Ovary (tissue), 9 donors: Measurements from ENCODE around the gene SLMAP. TPM values are rescaled to one million over a fixed set of nuclear protein-coding genes. Genes with fewer than 3 reads are reported as not detected.
"Not testable (repeated sequence)": the region's sequence is repeated elsewhere in the genome, so short reads cannot be mapped to it uniquely, and the experiment has no call there.

Source experiments
- DNase-seq, 5 donors: peaks; one replicate each; pipeline ENCODE4 v3.0.0-alpha.2; 2019 to 2020
- H3K27ac ChIP-seq, 2 donors: fragments of 200-600 bp; one replicate each; pipeline versions ENCODE4 v1.5.1 to v1.8.0; 2019 to 2022
- H3K27me3 ChIP-seq: fragments of 200-600 bp; one replicate; pipeline ENCODE4 v1.8.0; 2022
- H3K36me3 ChIP-seq: fragments of 200-600 bp; sonication (generic); one replicate; pipeline ENCODE4 v1.5.1; 2019
- H3K4me1 ChIP-seq: one replicate; pipeline ENCODE4 v1.8.1; 2013; ENCODE audit warnings: mild to moderate bottlenecking, moderate library complexity; ENCODE audit not compliant: insufficient read depth
- H3K4me3 ChIP-seq: fragments of 200-600 bp; sonication (generic); one replicate; pipeline ENCODE4 v1.5.1; 2017
- H3K9me3 ChIP-seq, 2 donors: fragments of 200-600 bp in 1 of 2; sonication (generic) in 1 of 2; one replicate each; pipeline versions ENCODE4 v1.5.1 to v1.8.1; 2013 to 2019; ENCODE audit warnings: mild to moderate bottlenecking in 1 of 2, moderate library complexity in 1 of 2
- CTCF ChIP-seq, 3 donors: fragments of 450-650 bp in 2 of 3; fragments of 200-600 bp in 1 of 3; IDR thresholded peaks; one replicate each; pipeline versions ENCODE4 v1.5.1 to v1.8.0; 2016 to 2022; ENCODE audit warnings: antibody characterized with exemption in 3 of 3, mild to moderate bottlenecking in 1 of 3
- EP300 ChIP-seq: sonication (generic); formaldehyde crosslinking; IDR thresholded peaks from one replicate; pipeline ENCODE4 v1.6.1; 2017; ENCODE audit warnings: antibody characterized with exemption
- POLR2A ChIP-seq: fragments of 450-650 bp; IDR thresholded peaks from one replicate; pipeline ENCODE4 v1.6.1; 2017; ENCODE audit warnings: antibody characterized with exemption, mild to moderate bottlenecking, moderate library complexity
- WGBS, 3 donors: extraction: QIAGEN DNeasy Blood & Tissue Kit in 1 of 3; methylation state at CpG; one replicate each; pipeline versions ENCODE4 v1.1.5 to v1.1.7; 2013 to 2017; 5-methylcytosine and 5-hydroxymethylcytosine counted together
- intact Hi-C, 4 donors: fragments of 100-400 bp; cut with DNase I; formaldehyde crosslinking; loops; one replicate each; pipeline versions ENCODE4 v1.11.0 to v1.15.1; 2022 to 2023
- polyA plus RNA-seq, 2 donors: library from polyadenylated mRNA; stranded (reverse); fragments of 200-250 nt in 1 of 2; fragments of 350-450 nt in 1 of 2; fragmentation: Illumina TruSeq in 1 of 2; extraction: RNeasy Lipid Tissue Mini Kit (QIAGEN cat#74804) in 1 of 2; gene quantifications; one replicate each; pipeline ENCODE4 v1.2.3, GENCODE V29; 2013 to 2014
- total RNA-seq, 7 donors: library from RNA; depleted of rRNA in 2 of 7; stranded (reverse); fragments of >200 nt in 2 of 7; fragmentation: NEBNext Ultra II Directional in 3 of 7; extraction: Animal tissue kit (Norgen Biotek cat#: 25700) in 3 of 7; gene quantifications; one replicate each; pipeline versions ENCODE4 v1.1.0 to v1.2.4, GENCODE V29; 2016 to 2023
- donor health status: DM: no; HTN: no; CAD: no; lungs with moderate emphysema.
- donor health status: DM: no; HTN: no; CAD: no.
- donor health status: Bipolar disorder and iron deficiency.
- donor health status: DM: yes; HTN: yes; CAD: no.
- donor health status: DM: no; HTN: no; CAD: no.
- donor health status: DM: yes; HTN: yes; CAD: no.

SLMAP gene
- total and polyA plus RNA-seq, 9 donors = 26.3 to 113 (median 73.8) TPM

- TF ChIP-seq EP300 (no peak), POLR2A (no peak), CTCF (IDR thresholded peaks at IDR 0.05) (no peak)
- Histone ChIP-seq H3K27me3 (no peaks in the 10 kb centered on the region), H3K36me3 (no peaks in the 10 kb centered on the region), H3K9me3 (no peaks in the 10 kb centered on the region), H3K27ac (no peak overlapping the region), H3K4me3 (no peak overlapping the region), H3K4me1 (no peaks in the 10 kb centered on the region)
- intact Hi-C loops = loop anchor here in 1 of 4 donors (5.0 kb wide), 1 partner anchor 374 kb away; the partner anchor contains the start of gene ABHD6
- no peak for DNase-seq
Measured at GRCh38 chr3:57862894-57863293, 106.8 kb downstream of the SLMAP start.

- WGBS, 3 donors = 74 to 82% (median 76%) methylated on average over 2 of the region's 2 CpGs
- Histone ChIP-seq H3K27ac (no peak overlapping the region), H3K4me3 (no peak overlapping the region), H3K27me3 (no peaks in the 10 kb centered on the region), H3K9me3 (no peaks in the 10 kb centered on the region), H3K36me3 (no peaks in the 10 kb centered on the region), H3K4me1 (no peaks in the 10 kb centered on the region)
- no peak for TF ChIP-seq POLR2A
- no peak for TF ChIP-seq EP300
- no peak for TF ChIP-seq CTCF (IDR thresholded peaks at IDR 0.05)
- intact Hi-C loops = loop anchor here in 1 of 4 donors (5.0 kb wide), 1 partner anchor 374 kb away; the partner anchor contains the start of gene ABHD6
- no peak for DNase-seq
Measured at GRCh38 chr3:57863380-57863779, 107.3 kb downstream of the SLMAP start.

- TF ChIP-seq CTCF (IDR thresholded peaks at IDR 0.05) = no peak
- TF ChIP-seq EP300 = no peak
- no peak for TF ChIP-seq POLR2A
- Histone ChIP-seq H3K4me3 (no peak overlapping the region), H3K36me3 (no peaks in the 10 kb centered on the region), H3K4me1 (no peaks in the 10 kb centered on the region), H3K27me3 (no peaks in the 10 kb centered on the region), H3K27ac (no peak overlapping the region), H3K9me3 (no peaks in the 10 kb centered on the region)
- intact Hi-C loops = loop anchor here in 1 of 4 donors (5.0 kb wide), 1 partner anchor 372 kb away; the partner anchor contains the start of gene ABHD6
- no peak for DNase-seq
- 1 to 5% (median 2%) methylated on average over 1 of the region's 1 CpG for WGBS, 3 donors
Measured at GRCh38 chr3:57864853-57865252, 108.7 kb downstream of the SLMAP start.

- H3K36me3 ChIP-seq, DNase-seq, intact Hi-C loops, H3K4me3 ChIP-seq, H3K4me1 ChIP-seq, H3K27ac ChIP-seq, H3K27me3 ChIP-seq, H3K9me3 ChIP-seq: not testable (repeated sequence)
- WGBS, 3 donors = 89 to 100% (median 100%) methylated on average over 1 of the region's 1 CpG
Measured at GRCh38 chr3:57869110-57869509, 113.0 kb downstream of the SLMAP start.

- Histone ChIP-seq H3K36me3 (no peaks in the 10 kb centered on the region), H3K27ac (no peak overlapping the region), H3K9me3 (no peaks in the 10 kb centered on the region), H3K27me3 (no peaks in the 10 kb centered on the region), H3K4me3 (no peak overlapping the region), H3K4me1 (peaks cover 3% of the 10 kb centered on the region)
- intact Hi-C loops = no loop called here
- no peak for DNase-seq
- TF ChIP-seq EP300 (no peak), CTCF (IDR thresholded peaks at IDR 0.05) (no peak), POLR2A (no peak)
- 86 to 95% (median 94%) methylated on average over 4 of the region's 4 CpGs for WGBS, 3 donors
Measured at GRCh38 chr3:57872606-57873005, 116.5 kb downstream of the SLMAP start.
